GM19452 (cell line): Measurements from ENCODE around the gene CSGALNACT2.
A peak's percentile ranks its signal among the peaks of the same experiment; 100 is the strongest.
"Not testable (repeated sequence)": the region's sequence is repeated elsewhere in the genome, so short reads cannot be mapped to it uniquely, and the experiment has no call there.

ENCODE experiments used
- ATAC-seq: cut with Tn5 transposase; IDR thresholded peaks from one replicate; pipeline ENCODE4 v1.9.1; 2021; ENCODE audit not compliant: unreplicated experiment

CSGALNACT2 gene

GRCh38 chr10:43138021-43138756 lies at the start of gene CSGALNACT2:
CSGALNACT2 (plus strand) TSS chr10:43138445; CDS start chr10:43155150, 16,705 bp downstream.
- ATAC-seq: peak; percentile 78

GRCh38 chr10:43089519-43089918 lies 48.7 kb upstream of the CSGALNACT2 start:
- no peak for ATAC-seq

- no peak for ATAC-seq
Observed at GRCh38 chr10:43090188-43090587, 48.1 kb upstream of the CSGALNACT2 start.

- ATAC-seq: no peak
Observed at GRCh38 chr10:43090664-43091063, 47.6 kb upstream of the CSGALNACT2 start.

GRCh38 chr10:43091846-43092245 lies 46.4 kb upstream of the CSGALNACT2 start:
- ATAC-seq: no peak

GRCh38 chr10:43093423-43094076 lies 44.7 kb upstream of the CSGALNACT2 start:
- ATAC-seq: no peak

- no peak for ATAC-seq
Observed at GRCh38 chr10:43094085-43094484, 44.2 kb upstream of the CSGALNACT2 start.

- not testable (repeated sequence) for ATAC-seq
Observed at GRCh38 chr10:43099339-43099738, 38.9 kb upstream of the CSGALNACT2 start.

GRCh38 chr10:43099928-43100327 lies 38.3 kb upstream of the CSGALNACT2 start:
- no peak for ATAC-seq

- no peak for ATAC-seq
Observed at GRCh38 chr10:43100366-43100765, 37.9 kb upstream of the CSGALNACT2 start.

- no peak for ATAC-seq
Observed at GRCh38 chr10:43102063-43102828, 36.0 kb upstream of the CSGALNACT2 start.

GRCh38 chr10:43105102-43105955 lies 32.9 kb upstream of the CSGALNACT2 start:
- peak; percentile 84 for ATAC-seq

GRCh38 chr10:43105956-43106229 lies 32.4 kb upstream of the CSGALNACT2 start:
- ATAC-seq: no peak

- ATAC-seq: no peak
Observed at GRCh38 chr10:43106256-43107091, 31.8 kb upstream of the CSGALNACT2 start.

GRCh38 chr10:43108951-43109350 lies 29.3 kb upstream of the CSGALNACT2 start:
- no peak for ATAC-seq

GRCh38 chr10:43109671-43110249 lies 28.5 kb upstream of the CSGALNACT2 start:
- ATAC-seq: no peak

- peak; percentile 49 for ATAC-seq
Observed at GRCh38 chr10:43110338-43111071, 27.7 kb upstream of the CSGALNACT2 start.

GRCh38 chr10:43111101-43111500 lies 27.1 kb upstream of the CSGALNACT2 start:
- ATAC-seq: no peak
